Spleen (tissue), 11 donors: Measurements from ENCODE around the gene IMPG2. TPM values are rescaled to one million over a fixed set of nuclear protein-coding genes. Genes with fewer than 3 reads are reported as not detected.
A peak's percentile ranks its signal among the peaks of the same experiment; 100 is the strongest.

Source experiments
- DNase-seq: peaks from one replicate; pipeline ENCODE4 v3.0.0-alpha.2; 2020
- H3K27ac ChIP-seq, 8 donors: fragments of 200-600 bp; sonication (generic) in 7 of 8; 1 replicate in 4 of 8; 2 replicates in 4 of 8; pipeline versions ENCODE4 v1.5.0 to v1.8.0; 2016 to 2021; ENCODE audit warnings: inconsistent platforms in 4 of 8, mild to moderate bottlenecking in 4 of 8, moderate library complexity in 1 of 8
- H3K27me3 ChIP-seq, 7 donors: fragments of 200-600 bp; sonication (generic) in 6 of 7; replicated peaks in 1 of 7; 1 replicate in 4 of 7; 2 replicates in 3 of 7; pipeline versions ENCODE4 v1.5.0 to v1.8.0; 2016 to 2021; ENCODE audit warnings: inconsistent platforms in 3 of 7, mild to moderate bottlenecking in 1 of 7
- H3K36me3 ChIP-seq, 6 donors: fragments of 200-600 bp; sonication (generic) in 5 of 6; 1 replicate in 4 of 6; 2 replicates in 2 of 6; pipeline versions ENCODE4 v1.5.0 to v1.8.0; 2016 to 2021; ENCODE audit warnings: inconsistent platforms in 2 of 6
- H3K4me1 ChIP-seq, 6 donors: fragments of 200-600 bp; sonication (generic) in 5 of 6; 1 replicate in 3 of 6; 2 replicates in 3 of 6; pipeline versions ENCODE4 v1.5.0 to v1.8.0; 2016 to 2021; ENCODE audit warnings: inconsistent platforms in 3 of 6
- H3K4me3 ChIP-seq, 8 donors: fragments of 200-600 bp; sonication (generic) in 7 of 8; 1 replicate in 4 of 8; 2 replicates in 4 of 8; pipeline versions ENCODE4 v1.5.0 to v1.8.0; 2016 to 2021; ENCODE audit warnings: inconsistent platforms in 4 of 8, mild to moderate bottlenecking in 4 of 8, moderate library complexity in 2 of 8
- H3K9me3 ChIP-seq, 8 donors: fragments of 200-600 bp; sonication (generic) in 7 of 8; 1 replicate in 4 of 8; 2 replicates in 4 of 8; pipeline versions ENCODE4 v1.5.0 to v1.8.0; 2016 to 2021; ENCODE audit warnings: inconsistent platforms in 4 of 8
- CTCF ChIP-seq, 11 experiments: fragments of 200-600 bp in 7 of 11; fragments of 450-650 bp in 4 of 11; sonication (generic) in 4 of 11; IDR thresholded peaks in 8 of 11; conservative IDR thresholded peaks in 3 of 11; 1 replicate in 7 of 11; 2 replicates in 4 of 11; pipeline versions ENCODE4 v1.4.0 to v1.8.0; 2016 to 2021; ENCODE audit warnings: antibody characterized with exemption in 11 of 11, inconsistent platforms in 4 of 11, mild to moderate bottlenecking in 1 of 11
- POLR2A ChIP-seq, 3 donors: fragments of 450-650 bp; IDR thresholded peaks; one replicate each; pipeline ENCODE4 v1.5.1; 2017; ENCODE audit warnings: antibody characterized with exemption in 3 of 3, mild to moderate bottlenecking in 1 of 3
- POLR2AphosphoS5 ChIP-seq, 3 donors: sonication (generic); formaldehyde crosslinking; IDR thresholded peaks; one replicate each; pipeline ENCODE4 v1.5.1; 2017; ENCODE audit warnings: antibody characterized with exemption in 3 of 3
- WGBS, 5 donors: extraction: QIAGEN DNeasy Blood & Tissue Kit in 3 of 5; methylation state at CpG; one replicate each; pipeline versions ENCODE4 v1.1.5 to v1.1.7; 2013 to 2018; 5-methylcytosine and 5-hydroxymethylcytosine counted together
- intact Hi-C: fragments of 100-400 bp; cut with DNase I; formaldehyde crosslinking; loops from one replicate; pipeline ENCODE4 v1.15.0; 2023; ENCODE audit warnings: low total_unique reads
- polyA plus RNA-seq, 3 donors: library from polyadenylated mRNA; stranded (reverse); fragments of 200-250 nt; gene quantifications; one replicate each; pipeline ENCODE4 v1.2.1, GENCODE V29; 2013
- total RNA-seq, 7 donors: library from RNA; depleted of rRNA in 3 of 7; stranded (reverse); fragments of >200 nt in 3 of 7; fragmentation: NEBNext Ultra II Directional in 4 of 7; extraction: Animal tissue kit (Norgen Biotek cat#: 25700) in 4 of 7; gene quantifications; one replicate each; pipeline versions ENCODE4 v1.1.0 to v1.2.1, GENCODE V29; 2016 to 2021
- donor health status: healthy with polysubstance abuse.
- donor health status: DM: no; HTN: no; CAD: no; lungs with moderate emphysema.
- donor health status: DM: no; HTN: no; CAD: no.
- donor health status: Bipolar disorder and iron deficiency.
- donor health status: healthy.
- donor health status: DM: no; HTN: no; CAD: no.
- donor health status: DM: yes; HTN: yes; CAD: no.

Gene IMPG2
- total and polyA plus RNA-seq, 10 donors, result 0.06 to 1.2 (median 0.52) TPM

DNA sequence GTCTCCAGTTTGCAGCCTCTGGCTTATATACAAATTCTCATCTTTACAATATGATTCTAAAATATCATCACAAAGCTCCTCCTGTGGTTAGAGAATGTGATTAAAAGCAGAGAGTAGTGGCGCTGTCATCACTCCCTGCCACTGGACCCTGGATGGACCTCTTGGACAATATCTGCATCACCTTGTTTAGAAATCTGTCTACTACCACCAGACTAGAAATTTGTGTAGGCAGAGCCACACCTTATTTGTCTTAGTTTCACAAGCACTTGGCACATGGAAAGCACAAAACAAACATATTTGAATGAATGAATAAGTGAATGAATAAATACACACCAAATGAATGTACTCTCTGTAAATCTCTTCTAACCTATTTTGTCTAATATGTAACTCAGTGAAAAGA, 68.1 kb downstream of the IMPG2 start:
- Histone ChIP-seq H3K27ac (no peak overlapping the region), H3K9me3 (no peaks in the 10 kb centered on the region), H3K27me3 (no peaks in the 10 kb centered on the region), H3K4me3 (no peak overlapping the region), H3K36me3 (peaks cover 0 to 4% (median 0%) of the 10 kb centered on the region in 6 donors), H3K4me1 (peaks cover 0 to 7% (median 0%) of the 10 kb centered on the region in 6 donors)
- DNase-seq, result no peak
- TF ChIP-seq POLR2AphosphoS5 (IDR thresholded peaks at IDR 0.05) (no peak), POLR2A (IDR thresholded peaks at IDR 0.05) (no peak), CTCF (IDR thresholded peaks at IDR 0.05 in 8 of 11, conservative IDR thresholded peaks at IDR 0.05 in 3 of 11) (no peak)
- WGBS, 5 donors, result 93 to 100% (median 100%) methylated on average over 1 of the region's 1 CpG
- intact Hi-C loops, result no loop called here

- no peaks in the 10 kb centered on the region for H3K36me3 ChIP-seq
- no peak overlapping the region for H3K27ac ChIP-seq
- intact Hi-C loops, result no loop called here
- no peaks in the 10 kb centered on the region for H3K9me3 ChIP-seq
- no peak for DNase-seq
- 84 to 92% (median 88%) methylated on average over 2 of the region's 2 CpGs for WGBS, 5 donors
- H3K4me3 ChIP-seq, result no peak overlapping the region
- peaks cover 0 to 7% (median 0%) of the 10 kb centered on the region in 6 donors for H3K4me1 ChIP-seq
- no peaks in the 10 kb centered on the region for H3K27me3 ChIP-seq
- TF ChIP-seq POLR2A (IDR thresholded peaks at IDR 0.05) (no peak), CTCF (IDR thresholded peaks at IDR 0.05 in 8 of 11, conservative IDR thresholded peaks at IDR 0.05 in 3 of 11) (no peak), POLR2AphosphoS5 (IDR thresholded peaks at IDR 0.05) (no peak)
Observed at GRCh38 chr3:101251441-101251840, 68.9 kb downstream of the IMPG2 start.

- no peak for DNase-seq
- WGBS, 5 donors, result 63 to 83% (median 79%) methylated on average over 3 of the region's 3 CpGs
- Histone ChIP-seq H3K4me3 (no peak overlapping the region), H3K36me3 (no peaks in the 10 kb centered on the region), H3K27me3 (no peaks in the 10 kb centered on the region), H3K9me3 (no peaks in the 10 kb centered on the region), H3K27ac (no peak overlapping the region), H3K4me1 (peaks cover 0 to 7% (median 0%) of the 10 kb centered on the region in 6 donors)
- intact Hi-C loops, result no loop called here
- no peak for TF ChIP-seq POLR2AphosphoS5 (IDR thresholded peaks at IDR 0.05)
- TF ChIP-seq POLR2A (IDR thresholded peaks at IDR 0.05), result no peak
- TF ChIP-seq CTCF (IDR thresholded peaks at IDR 0.05 in 8 of 11, conservative IDR thresholded peaks at IDR 0.05 in 3 of 11), result no peak
Observed at GRCh38 chr3:101249522-101249921, 70.9 kb downstream of the IMPG2 start.

DNA sequence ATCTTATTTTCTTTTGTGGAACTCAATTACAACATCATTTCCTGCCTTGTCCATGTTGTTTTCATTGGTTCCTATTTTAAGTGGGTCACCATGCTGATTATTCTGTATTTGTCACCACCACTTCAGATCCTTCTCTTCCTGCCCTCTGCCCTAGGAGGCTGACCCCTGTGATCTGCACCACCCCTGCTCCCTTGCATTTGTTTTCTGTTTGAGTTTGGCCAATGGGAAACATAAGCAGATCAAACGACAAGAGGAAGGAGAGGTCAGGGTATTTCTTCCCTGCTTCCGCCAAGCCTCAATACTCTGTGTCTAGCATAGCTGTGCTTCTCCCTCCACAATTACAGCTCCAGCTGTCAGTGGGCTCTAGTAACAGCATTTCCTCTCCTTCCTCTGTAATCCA, 71.6 kb downstream of the IMPG2 start:
- intact Hi-C loops, result no loop called here
- Histone ChIP-seq H3K27me3 (no peaks in the 10 kb centered on the region), H3K9me3 (no peaks in the 10 kb centered on the region), H3K4me1 (peaks cover 0 to 7% (median 0%) of the 10 kb centered on the region in 6 donors), H3K4me3 (no peak overlapping the region), H3K36me3 (no peaks in the 10 kb centered on the region), H3K27ac (peak overlapping the region in 3 of 8 donors; percentile 4 to 34 (median 20))
- 38 to 78% (median 58%) methylated on average over 2 of the region's 2 CpGs for WGBS, 5 donors
- TF ChIP-seq POLR2A (IDR thresholded peaks at IDR 0.05) (no peak), POLR2AphosphoS5 (IDR thresholded peaks at IDR 0.05) (no peak), CTCF (IDR thresholded peaks at IDR 0.05 in 8 of 11, conservative IDR thresholded peaks at IDR 0.05 in 3 of 11) (no peak)
- DNase-seq, result no peak
